Osteoblast (primary cell): Measurements from ENCODE around the gene SLC39A1. TPM values are rescaled to one million over a fixed set of nuclear protein-coding genes. Genes with fewer than 3 reads are reported as not detected.

Source experiments
- DNase-seq: peaks from one replicate; pipeline ENCODE4 v3.0.0; 2011; ENCODE audit warnings: low spot score, mixed read lengths; ENCODE audit not compliant: insufficient read length; ENCODE audit errors: missing footprints
- H2AFZ ChIP-seq: 2 replicates; pipeline ENCODE4 v1.6.0; 2011; ENCODE audit warnings: mild to moderate bottlenecking, low read length
- H3K27ac ChIP-seq: 2 replicates; pipeline ENCODE4 v1.5.1; 2011; ENCODE audit warnings: mild to moderate bottlenecking, low read depth, low read length, moderate library complexity
- H3K27me3 ChIP-seq: 2 replicates; pipeline ENCODE4 v1.6.0; 2012; ENCODE audit warnings: mild to moderate bottlenecking, control low read depth, inconsistent platforms, low read length, moderate library complexity; ENCODE audit not compliant: insufficient read depth
- H3K36me3 ChIP-seq: 2 replicates; pipeline ENCODE4 v1.5.1; 2011; ENCODE audit warnings: mild to moderate bottlenecking, low read length, control low read depth, moderate library complexity; ENCODE audit not compliant: insufficient read depth
- H3K4me1 ChIP-seq: 2 replicates; pipeline ENCODE4 v1.5.1; 2011; ENCODE audit warnings: mild to moderate bottlenecking, low read length, control low read depth, moderate library complexity; ENCODE audit not compliant: insufficient read depth
- H3K4me2 ChIP-seq: 2 replicates; pipeline ENCODE4 v1.6.0; 2011; ENCODE audit warnings: mild to moderate bottlenecking, low read length; ENCODE audit not compliant: insufficient read depth
- H3K4me3 ChIP-seq: fragments of 200-600 bp; sonication (generic); 3 replicates; pipeline ENCODE4 v1.5.1; 2012; ENCODE audit warnings: mild to moderate bottlenecking, low read length, inconsistent platforms; ENCODE audit not compliant: insufficient read depth
- H3K79me2 ChIP-seq: 2 replicates; pipeline ENCODE4 v1.6.0; 2012; ENCODE audit warnings: mild to moderate bottlenecking, low read length, control low read depth, inconsistent platforms; ENCODE audit not compliant: insufficient read depth
- H3K9me3 ChIP-seq: 2 replicates; pipeline ENCODE4 v1.5.1; 2011; ENCODE audit warnings: low read depth, low read length, control low read depth
- H4K20me1 ChIP-seq: 2 replicates; pipeline ENCODE4 v1.6.0; 2012; ENCODE audit warnings: mild to moderate bottlenecking, low read length, control low read depth; ENCODE audit not compliant: insufficient read depth
- total RNA-seq: library from RNA; depleted of rRNA; stranded (reverse); fragments of >200 nt; gene quantifications from 2 replicates; pipeline ENCODE4 v1.2.3, GENCODE V29; 2012
- TF ChIP-seq, protein P1 (sequence below): IDR thresholded peaks from 2 replicates; pipeline ENCODE4 v1.5.1; 2011; ENCODE audit warnings: mild to moderate bottlenecking, low read depth, low read length, moderate library complexity; ENCODE audit errors: extremely low read depth

Gene SLC39A1
- total RNA-seq, 1 donor = 96.3 TPM

DNA sequence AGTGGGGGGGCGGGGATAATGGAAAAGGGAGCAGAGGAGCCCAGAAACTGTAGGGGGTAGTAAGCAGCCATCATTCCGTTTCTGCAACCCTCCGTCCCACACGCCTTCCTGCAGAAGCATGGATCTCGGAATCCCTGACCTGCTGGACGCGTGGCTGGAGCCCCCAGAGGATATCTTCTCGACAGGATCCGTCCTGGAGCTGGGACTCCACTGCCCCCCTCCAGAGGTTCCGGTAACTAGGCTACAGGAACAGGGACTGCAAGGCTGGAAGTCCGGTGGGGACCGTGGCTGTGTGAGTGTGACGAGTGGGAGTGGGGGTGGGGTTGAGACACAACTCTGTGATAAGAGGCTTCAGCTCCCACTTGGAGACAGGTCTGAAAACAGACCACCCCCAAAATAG, 5.1 kb upstream of the SLC39A1 start:
- peak overlapping the region; percentile 71 for H3K4me3 ChIP-seq
- peaks cover 4% of the 10 kb centered on the region for H3K79me2 ChIP-seq
- H3K4me1 ChIP-seq = peaks cover 20% of the 10 kb centered on the region
- TF ChIP-seq, protein P1, sequence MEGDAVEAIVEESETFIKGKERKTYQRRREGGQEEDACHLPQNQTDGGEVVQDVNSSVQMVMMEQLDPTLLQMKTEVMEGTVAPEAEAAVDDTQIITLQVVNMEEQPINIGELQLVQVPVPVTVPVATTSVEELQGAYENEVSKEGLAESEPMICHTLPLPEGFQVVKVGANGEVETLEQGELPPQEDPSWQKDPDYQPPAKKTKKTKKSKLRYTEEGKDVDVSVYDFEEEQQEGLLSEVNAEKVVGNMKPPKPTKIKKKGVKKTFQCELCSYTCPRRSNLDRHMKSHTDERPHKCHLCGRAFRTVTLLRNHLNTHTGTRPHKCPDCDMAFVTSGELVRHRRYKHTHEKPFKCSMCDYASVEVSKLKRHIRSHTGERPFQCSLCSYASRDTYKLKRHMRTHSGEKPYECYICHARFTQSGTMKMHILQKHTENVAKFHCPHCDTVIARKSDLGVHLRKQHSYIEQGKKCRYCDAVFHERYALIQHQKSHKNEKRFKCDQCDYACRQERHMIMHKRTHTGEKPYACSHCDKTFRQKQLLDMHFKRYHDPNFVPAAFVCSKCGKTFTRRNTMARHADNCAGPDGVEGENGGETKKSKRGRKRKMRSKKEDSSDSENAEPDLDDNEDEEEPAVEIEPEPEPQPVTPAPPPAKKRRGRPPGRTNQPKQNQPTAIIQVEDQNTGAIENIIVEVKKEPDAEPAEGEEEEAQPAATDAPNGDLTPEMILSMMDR = no peak
- H4K20me1 ChIP-seq = no peaks in the 10 kb centered on the region
- peak overlapping the region; percentile 84 for H3K4me2 ChIP-seq
- peak overlapping the region; percentile 81 for H2AFZ ChIP-seq
- peaks cover 4% of the 10 kb centered on the region for H3K36me3 ChIP-seq
- H3K9me3 ChIP-seq = no peaks in the 10 kb centered on the region
- DNase-seq = peak; percentile 61
- peak overlapping the region; percentile 22 for H3K27ac ChIP-seq
- H3K27me3 ChIP-seq = no peaks in the 10 kb centered on the region

DNA sequence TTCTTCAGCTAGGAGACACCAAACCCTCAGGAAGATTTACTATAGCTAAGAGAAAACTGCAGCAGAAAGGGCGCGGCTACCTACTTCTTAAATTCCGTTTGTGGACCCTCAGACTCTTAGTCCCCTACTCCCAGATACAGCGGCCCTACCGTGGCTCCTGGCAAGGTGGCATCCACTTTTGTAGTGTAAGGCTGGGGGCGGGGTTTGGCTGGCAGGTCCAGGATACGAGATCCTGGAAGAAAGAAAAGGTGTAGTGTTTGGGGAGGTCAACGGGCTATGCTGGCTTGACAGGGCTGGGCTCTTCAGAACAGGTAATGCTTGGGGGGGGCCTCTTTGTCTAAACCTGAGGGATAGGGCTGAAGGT, 4.6 kb upstream of the SLC39A1 start:
- H3K4me1 ChIP-seq = peaks cover 21% of the 10 kb centered on the region
- TF ChIP-seq, protein P1 = no peak
- peak overlapping the region; percentile 81 for H2AFZ ChIP-seq
- H3K4me3 ChIP-seq = peak overlapping the region; percentile 71
- H3K79me2 ChIP-seq = peaks cover 7% of the 10 kb centered on the region
- no peaks in the 10 kb centered on the region for H3K27me3 ChIP-seq
- DNase-seq = no peak
- peak overlapping the region; percentile 84 for H3K4me2 ChIP-seq
- H3K36me3 ChIP-seq = peaks cover under 1% of the 10 kb centered on the region
- H3K27ac ChIP-seq = no peak overlapping the region
- no peaks in the 10 kb centered on the region for H3K9me3 ChIP-seq
- no peaks in the 10 kb centered on the region for H4K20me1 ChIP-seq

DNA sequence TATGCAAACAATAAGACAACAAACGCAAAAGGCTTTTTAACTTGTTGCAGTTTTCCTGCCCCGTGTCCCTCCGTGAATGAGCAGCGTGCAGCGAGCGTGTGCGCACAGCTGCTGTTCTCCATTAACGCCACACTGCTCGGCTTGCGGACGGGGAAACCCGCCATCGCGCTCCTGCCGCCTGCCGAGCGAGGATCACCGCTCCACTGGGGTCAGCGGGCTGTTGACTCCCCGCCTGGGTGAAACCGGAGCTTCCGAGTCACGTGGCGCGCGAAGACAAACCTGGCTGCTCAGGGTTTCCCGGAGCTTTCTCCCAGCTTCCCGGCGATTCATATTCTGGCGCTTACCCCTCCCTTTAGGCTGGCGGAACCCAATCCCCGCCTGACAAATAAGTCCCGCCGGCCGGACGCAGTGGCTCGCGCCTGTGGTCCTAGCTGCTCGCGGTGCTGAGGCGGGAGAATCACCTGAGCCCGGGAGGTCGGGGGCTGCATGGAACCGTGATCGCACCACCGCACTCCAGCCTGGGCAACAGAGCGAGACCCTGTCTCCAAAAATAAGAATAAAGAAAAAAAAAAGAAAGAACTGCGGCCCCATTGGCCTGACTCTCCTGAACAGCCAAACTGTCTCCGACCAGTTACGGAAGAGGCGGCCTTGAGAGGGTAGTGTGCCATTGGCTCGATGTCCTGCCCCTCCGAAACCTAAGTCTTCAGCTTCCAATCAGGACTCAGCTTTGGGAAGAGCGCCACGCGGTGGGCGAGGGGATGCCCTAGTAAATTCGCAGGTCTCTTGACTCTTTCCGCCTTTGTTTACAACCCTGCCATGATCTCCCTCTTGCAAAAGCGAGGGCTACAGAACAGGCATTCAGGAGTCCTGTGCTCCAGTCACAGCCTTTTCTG, 4.0 kb upstream of the SLC39A1 start, which contains the start of gene CREB3L4:
Gene CREB3L4 (plus strand): TSS at position 796 of the 893 bp plus-strand sequence. CDS start 624 bp downstream, outside the sequence.
- Histone ChIP-seq H3K4me2 (peak within 1 kb of the TSS; percentile 84), H3K79me2 (peaks cover 14% of the 10 kb centered on the region), H2AFZ (peak within 1 kb of the TSS; percentile 81), H3K4me3 (peak within 1 kb of the TSS; percentile 71), H3K27me3 (no peaks in the 10 kb centered on the region), H3K4me1 (peaks cover 28% of the 10 kb centered on the region), H4K20me1 (no peaks in the 10 kb centered on the region), H3K27ac (peak within 1 kb of the TSS; percentile 44), H3K36me3 (no peaks in the 10 kb centered on the region), H3K9me3 (no peaks in the 10 kb centered on the region)
- TF ChIP-seq, protein P1 = peak; percentile 50
- DNase-seq = peak; percentile 98

DNA sequence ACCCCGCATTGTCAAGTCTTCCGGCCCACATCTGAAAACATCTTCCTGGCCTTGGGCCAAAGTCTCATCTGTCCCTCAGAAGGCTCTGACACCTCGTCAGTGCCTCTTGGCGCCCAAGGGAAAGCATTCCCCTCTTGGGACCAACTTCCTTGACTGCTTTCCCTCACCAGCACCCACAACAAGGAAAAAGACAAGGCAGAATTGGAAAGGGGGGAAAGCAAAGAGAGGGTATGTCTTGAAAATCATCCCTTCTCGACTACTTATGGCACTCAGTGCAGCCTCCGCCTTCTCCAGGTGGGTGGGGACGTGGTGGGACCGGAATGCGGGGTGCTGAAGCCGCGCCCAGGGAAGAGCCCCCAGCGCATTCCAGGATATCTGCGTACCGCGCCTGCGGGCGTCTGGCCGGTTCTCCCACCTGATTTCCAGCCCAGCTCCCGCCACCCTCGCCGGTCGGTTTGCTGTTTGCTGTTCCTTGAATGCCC, 554 bp upstream of the SLC39A1 start:
- TF ChIP-seq, protein P1 = no peak
- H3K79me2 ChIP-seq = peaks cover 21% of the 10 kb centered on the region
- DNase-seq = peak; percentile 88
- peaks cover 36% of the 10 kb centered on the region for H3K4me1 ChIP-seq
- H3K27me3 ChIP-seq = no peaks in the 10 kb centered on the region
- no peaks in the 10 kb centered on the region for H3K9me3 ChIP-seq
- H3K4me3 ChIP-seq = peak overlapping the region; percentile 93
- H4K20me1 ChIP-seq = no peaks in the 10 kb centered on the region
- peak overlapping the region; percentile 68 for H2AFZ ChIP-seq
- peak overlapping the region; percentile 93 for H3K27ac ChIP-seq
- H3K4me2 ChIP-seq = peak overlapping the region; percentile 95
- H3K36me3 ChIP-seq = peaks cover 14% of the 10 kb centered on the region
